ENCODE data around the gene CDH5.

Gene CDH5

DNA sequence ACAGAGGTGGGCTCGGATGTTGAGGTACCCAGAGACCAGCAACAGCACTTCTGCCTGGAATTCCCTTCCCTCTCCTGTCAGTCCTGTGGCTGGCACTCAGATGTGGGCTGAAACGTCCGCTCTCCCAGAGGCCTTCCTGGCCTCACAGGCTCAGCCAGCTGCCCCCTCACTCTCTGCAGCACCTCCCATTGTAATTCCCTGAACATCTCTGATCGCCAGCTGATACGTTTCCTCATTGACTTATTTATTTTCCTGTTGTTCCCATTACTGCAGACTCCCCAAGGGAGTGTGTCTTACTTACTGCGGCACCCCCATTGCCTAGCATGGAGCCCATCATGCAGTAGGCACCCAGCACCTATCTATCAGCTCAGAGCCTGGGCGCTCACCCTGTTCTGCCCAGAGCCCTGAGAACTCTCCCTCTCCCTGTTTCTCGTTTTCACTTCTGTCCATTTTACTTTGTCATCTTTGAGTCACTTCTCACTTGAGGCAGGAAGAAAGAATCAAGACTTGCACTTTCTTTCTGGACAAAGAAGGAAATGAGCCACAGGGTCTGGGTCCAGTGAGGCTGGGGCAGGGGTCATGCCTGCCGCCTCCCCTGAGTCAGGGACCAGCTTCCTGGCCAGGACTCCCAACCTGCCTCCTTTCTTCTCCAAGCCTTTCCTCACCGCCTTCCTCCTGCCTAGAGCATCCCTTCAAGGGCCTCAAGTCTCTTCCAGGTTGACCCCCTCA lies 10.2 kb downstream of the CDH5 start:
- Histone ChIP-seq H3K4me3 (no peak overlapping the region), H3K27ac (no peak overlapping the region), H3K9ac (ENCODE audit: insufficient read length) (no peak overlapping the region), H3K9me3 (ENCODE audit: low read depth, low read length) (no peaks in the 10 kb centered on the region), H3K36me3 (ENCODE audit: insufficient read depth, low read length) (no peaks in the 10 kb centered on the region)
- TF ChIP-seq EZH2 (IDR thresholded peaks at IDR 0.05) (no peak), FOXP2 (optimal IDR thresholded peaks at IDR 0.05; ENCODE audit: control extremely low read depth, extremely low read length, insufficient read depth) (no peak), POLR2AphosphoS5 (IDR thresholded peaks at IDR 0.05; ENCODE audit: borderline replicate concordance, low read depth, low read length) (no peak)
- no peak for DNase-seq (ENCODE audit: low read depth, low spot score)

DNA sequence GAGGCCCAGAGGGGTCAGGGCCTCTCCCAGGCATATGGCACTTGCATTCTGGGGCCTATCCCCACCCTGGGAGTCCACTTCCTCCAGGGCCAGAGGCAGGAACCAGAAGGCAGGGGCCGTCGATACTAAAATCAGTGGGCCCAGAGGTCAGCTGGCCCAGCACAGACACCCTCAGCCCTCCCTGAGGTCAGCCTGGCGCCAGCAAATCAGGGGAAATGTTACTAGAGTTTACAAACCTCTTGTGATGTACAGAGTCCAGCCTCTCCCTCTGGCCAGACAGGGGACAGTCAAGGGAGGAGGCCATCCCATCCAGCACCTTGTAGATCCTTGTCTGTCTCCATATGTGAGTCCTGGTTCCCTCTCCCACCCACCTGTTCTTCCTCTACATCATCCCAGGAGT lies 10.8 kb downstream of the CDH5 start:
- no peak for TF ChIP-seq EZH2 (IDR thresholded peaks at IDR 0.05)
- TF ChIP-seq FOXP2 (optimal IDR thresholded peaks at IDR 0.05; ENCODE audit: control extremely low read depth, extremely low read length, insufficient read depth): no peak
- no peak for TF ChIP-seq POLR2AphosphoS5 (IDR thresholded peaks at IDR 0.05; ENCODE audit: borderline replicate concordance, low read depth, low read length)
- no peaks in the 10 kb centered on the region for H3K9me3 ChIP-seq (ENCODE audit: low read depth, low read length)
- H3K27ac ChIP-seq: no peak overlapping the region
- DNase-seq (ENCODE audit: low read depth, low spot score): no peak
- H3K36me3 ChIP-seq (ENCODE audit: insufficient read depth, low read length): no peaks in the 10 kb centered on the region
- no peak overlapping the region for H3K4me3 ChIP-seq
- H3K9ac ChIP-seq (ENCODE audit: insufficient read length): no peak overlapping the region

DNA sequence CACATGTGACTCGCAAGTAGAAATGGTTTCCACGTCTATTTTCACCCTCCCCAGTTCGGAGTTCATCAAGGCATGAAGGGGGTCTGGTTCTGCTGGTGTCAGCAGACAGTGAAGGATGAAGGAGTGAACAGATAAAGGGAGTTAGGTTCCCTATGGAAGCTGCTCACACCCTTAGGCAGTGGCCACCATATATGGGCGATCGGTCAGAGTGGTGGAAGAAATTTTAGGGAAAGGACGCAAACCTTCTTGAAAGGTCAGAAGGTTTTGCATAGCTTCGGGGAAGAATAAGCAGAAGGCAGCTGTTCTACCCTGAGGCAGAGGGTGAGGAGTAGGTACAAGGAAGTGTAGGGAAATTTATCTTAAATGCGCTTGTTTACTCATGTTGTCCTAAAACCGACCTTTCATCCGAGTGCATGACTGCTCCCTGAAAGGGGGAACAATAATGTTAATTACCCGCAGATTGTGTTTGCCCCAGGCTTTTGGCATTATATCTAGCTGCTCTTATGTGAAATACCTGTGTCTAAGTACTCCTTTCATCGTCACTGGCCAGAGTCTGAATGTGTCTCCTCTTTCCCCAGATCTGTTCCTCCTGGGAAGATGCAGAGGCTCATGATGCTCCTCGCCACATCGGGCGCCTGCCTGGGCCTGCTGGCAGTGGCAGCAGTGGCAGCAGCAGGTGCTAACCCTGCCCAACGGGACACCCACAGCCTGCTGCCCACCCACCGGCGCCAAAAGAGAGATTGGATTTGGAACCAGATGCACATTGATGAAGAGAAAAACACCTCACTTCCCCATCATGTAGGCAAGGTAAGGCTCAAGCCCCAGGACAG lies 12.5 kb downstream of the CDH5 start:
- no peak for DNase-seq (ENCODE audit: low read depth, low spot score)
- TF ChIP-seq FOXP2 (optimal IDR thresholded peaks at IDR 0.05; ENCODE audit: control extremely low read depth, extremely low read length, insufficient read depth) (no peak), EZH2 (IDR thresholded peaks at IDR 0.05) (no peak), POLR2AphosphoS5 (IDR thresholded peaks at IDR 0.05; ENCODE audit: borderline replicate concordance, low read depth, low read length) (no peak)
- Histone ChIP-seq H3K4me3 (no peak overlapping the region), H3K9ac (ENCODE audit: insufficient read length) (no peak overlapping the region), H3K9me3 (ENCODE audit: low read depth, low read length) (no peaks in the 10 kb centered on the region), H3K27ac (no peak overlapping the region), H3K36me3 (ENCODE audit: insufficient read depth, low read length) (no peaks in the 10 kb centered on the region)

DNA sequence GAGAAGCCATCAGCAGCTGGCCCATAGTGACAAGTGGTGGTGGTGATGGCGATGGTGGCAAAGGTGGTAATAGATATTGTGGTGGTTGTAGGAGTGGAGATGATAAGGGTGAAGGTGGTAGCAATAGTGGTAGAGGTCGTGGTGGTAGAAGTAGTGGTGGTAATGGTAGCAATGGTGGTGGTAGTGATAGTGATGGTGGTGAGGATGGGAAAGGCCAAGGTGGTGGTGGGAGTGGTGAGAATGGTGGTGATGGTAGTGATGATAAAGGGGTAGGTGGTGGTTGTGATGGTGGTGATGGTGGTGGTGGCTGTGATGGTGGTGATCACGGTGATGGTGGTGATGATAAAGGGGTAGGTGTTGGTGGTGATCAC lies 13.1 kb downstream of the CDH5 start:
- no peak for DNase-seq (ENCODE audit: low read depth, low spot score)
- no peak overlapping the region for H3K27ac ChIP-seq

DNA sequence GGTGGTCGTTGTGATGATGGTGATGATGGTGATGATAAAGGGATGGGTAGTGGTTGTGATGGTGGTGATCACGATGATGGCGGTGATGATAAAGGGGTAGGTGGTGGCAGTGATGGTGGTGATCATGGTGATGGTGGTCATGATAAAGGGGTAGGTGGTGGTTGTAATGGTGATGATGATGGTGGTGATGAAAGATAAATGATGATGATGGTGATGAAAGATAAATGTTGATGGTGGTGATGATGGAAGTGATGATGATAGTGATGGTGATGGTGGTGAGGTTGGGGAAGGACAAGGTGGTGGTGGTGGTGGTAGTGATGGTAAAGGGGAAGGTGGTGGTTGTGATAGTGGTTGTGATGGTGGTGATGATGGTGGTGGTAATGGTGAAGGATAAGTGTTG lies 13.9 kb downstream of the CDH5 start:
- no peaks in the 10 kb centered on the region for H3K36me3 ChIP-seq (ENCODE audit: insufficient read depth, low read length)
- no peak overlapping the region for H3K27ac ChIP-seq
- no peak overlapping the region for H3K9ac ChIP-seq (ENCODE audit: insufficient read length)
- no peaks in the 10 kb centered on the region for H3K9me3 ChIP-seq (ENCODE audit: low read depth, low read length)
- DNase-seq (ENCODE audit: low read depth, low spot score): no peak
- no peak overlapping the region for H3K4me3 ChIP-seq
- TF ChIP-seq EZH2 (IDR thresholded peaks at IDR 0.05) (no peak), POLR2AphosphoS5 (IDR thresholded peaks at IDR 0.05; ENCODE audit: borderline replicate concordance, low read depth, low read length) (no peak), FOXP2 (optimal IDR thresholded peaks at IDR 0.05; ENCODE audit: control extremely low read depth, extremely low read length, insufficient read depth) (no peak)

More for the DNA sequence above, 13.1 kb downstream of the CDH5 start:
- Histone ChIP-seq H3K9ac (ENCODE audit: insufficient read length) (no peak overlapping the region), H3K4me3 (no peak overlapping the region), H3K9me3 (ENCODE audit: low read depth, low read length) (no peaks in the 10 kb centered on the region), H3K36me3 (ENCODE audit: insufficient read depth, low read length) (no peaks in the 10 kb centered on the region)
- TF ChIP-seq EZH2 (IDR thresholded peaks at IDR 0.05) (no peak), FOXP2 (optimal IDR thresholded peaks at IDR 0.05; ENCODE audit: control extremely low read depth, extremely low read length, insufficient read depth) (no peak), POLR2AphosphoS5 (IDR thresholded peaks at IDR 0.05; ENCODE audit: borderline replicate concordance, low read depth, low read length) (no peak)

DNA sequence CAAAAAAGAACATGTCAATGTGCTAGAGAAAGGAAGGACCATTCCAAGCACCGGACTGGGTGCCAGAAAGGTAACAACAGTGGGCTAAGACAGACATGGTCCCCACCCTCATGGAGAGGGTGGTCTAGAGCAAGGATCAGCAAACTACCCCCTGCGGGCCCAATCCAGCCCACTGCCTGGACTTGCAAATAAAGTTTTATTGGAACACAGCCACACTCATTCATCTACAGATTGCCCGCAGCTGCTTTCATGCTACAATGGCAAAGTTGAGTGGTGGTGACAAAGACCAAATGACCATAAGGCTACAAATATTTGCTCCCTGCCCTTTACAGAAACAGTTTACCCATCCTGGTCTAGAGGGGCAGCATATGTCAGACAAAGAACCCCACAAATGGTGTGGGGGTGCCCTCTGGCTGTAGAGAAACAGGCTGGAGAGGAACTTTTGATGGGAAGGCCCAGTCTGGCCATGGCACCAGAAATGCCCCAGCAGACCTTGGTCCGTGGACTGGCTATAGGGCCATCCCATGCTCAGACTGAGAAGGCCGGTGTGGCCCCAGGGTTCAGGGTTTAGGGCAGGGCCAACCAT lies 15.2 kb downstream of the CDH5 start:
- TF ChIP-seq POLR2AphosphoS5 (IDR thresholded peaks at IDR 0.05; ENCODE audit: borderline replicate concordance, low read depth, low read length) (no peak), FOXP2 (optimal IDR thresholded peaks at IDR 0.05; ENCODE audit: control extremely low read depth, extremely low read length, insufficient read depth) (no peak), EZH2 (IDR thresholded peaks at IDR 0.05) (no peak)
- DNase-seq (ENCODE audit: low read depth, low spot score): no peak
- Histone ChIP-seq H3K36me3 (ENCODE audit: insufficient read depth, low read length) (no peaks in the 10 kb centered on the region), H3K27ac (no peak overlapping the region), H3K4me3 (no peak overlapping the region), H3K9me3 (ENCODE audit: low read depth, low read length) (no peaks in the 10 kb centered on the region), H3K9ac (ENCODE audit: insufficient read length) (no peak overlapping the region)

DNA sequence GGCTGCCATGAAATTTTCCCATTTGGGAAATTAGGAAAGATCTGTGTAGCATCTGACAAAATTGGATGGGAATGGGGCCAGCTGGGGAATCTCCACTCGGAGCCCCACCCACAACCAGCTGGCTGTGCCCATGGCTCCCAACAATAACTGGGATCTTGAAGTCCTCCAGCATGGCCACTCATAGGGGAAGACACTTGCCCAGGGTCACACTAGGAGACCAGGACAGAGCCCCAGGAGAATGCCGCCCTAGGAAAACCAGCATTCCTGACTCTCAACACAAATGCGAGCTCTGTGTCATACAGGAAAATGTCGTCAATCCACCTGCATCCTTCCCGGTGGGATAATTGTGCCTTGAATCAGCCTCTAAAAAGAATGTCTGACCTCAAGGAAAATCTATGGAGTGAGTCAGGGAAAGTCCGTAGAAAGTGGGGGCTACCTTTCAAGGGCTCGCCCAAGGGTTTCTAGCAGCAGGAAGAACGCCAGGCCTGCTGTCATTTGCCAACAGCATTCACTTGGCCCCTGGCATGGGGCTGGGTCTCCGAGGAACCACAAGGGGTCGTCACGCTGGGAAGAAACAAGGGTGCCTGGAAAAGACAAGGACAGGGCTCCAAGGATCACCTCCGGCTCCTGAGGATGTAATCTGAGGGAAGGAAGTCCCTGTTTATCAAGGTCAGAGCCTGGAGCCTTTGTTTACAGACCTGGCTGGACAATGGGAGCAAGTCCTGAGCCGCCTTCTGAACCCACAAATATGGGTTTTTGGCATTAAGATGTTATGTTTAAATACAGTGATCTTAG lies 15.9 kb downstream of the CDH5 start:
- no peak overlapping the region for H3K27ac ChIP-seq
- no peak for DNase-seq (ENCODE audit: low read depth, low spot score)

DNA sequence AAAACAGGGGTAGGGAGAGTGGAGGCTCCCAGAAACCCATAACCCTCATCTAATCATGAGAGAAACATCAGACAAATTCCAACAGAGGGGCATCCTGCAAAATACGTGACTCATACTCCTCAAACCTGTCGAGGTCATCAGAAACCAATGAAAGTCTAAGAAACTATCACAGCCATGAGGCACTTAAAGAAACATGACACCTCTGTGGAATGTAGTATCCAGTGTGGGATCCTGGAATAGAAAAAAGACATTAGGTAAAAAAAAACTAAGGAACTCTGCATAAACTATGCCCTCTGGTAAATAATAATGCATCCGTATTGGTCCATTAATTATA lies 16.4 kb downstream of the CDH5 start:
- no peak overlapping the region for H3K9ac ChIP-seq (ENCODE audit: insufficient read length)
- TF ChIP-seq EZH2 (IDR thresholded peaks at IDR 0.05) (no peak), POLR2AphosphoS5 (IDR thresholded peaks at IDR 0.05; ENCODE audit: borderline replicate concordance, low read depth, low read length) (no peak), FOXP2 (optimal IDR thresholded peaks at IDR 0.05; ENCODE audit: control extremely low read depth, extremely low read length, insufficient read depth) (no peak)
- DNase-seq (ENCODE audit: low read depth, low spot score): no peak
- no peak overlapping the region for H3K27ac ChIP-seq
- H3K4me3 ChIP-seq: no peak overlapping the region
- H3K9me3 ChIP-seq (ENCODE audit: low read depth, low read length): no peaks in the 10 kb centered on the region
- H3K36me3 ChIP-seq (ENCODE audit: insufficient read depth, low read length): no peaks in the 10 kb centered on the region

More for the DNA sequence above, 15.9 kb downstream of the CDH5 start:
- no peaks in the 10 kb centered on the region for H3K36me3 ChIP-seq (ENCODE audit: insufficient read depth, low read length)
- H3K4me3 ChIP-seq: no peak overlapping the region
- H3K9me3 ChIP-seq (ENCODE audit: low read depth, low read length): no peaks in the 10 kb centered on the region
- no peak overlapping the region for H3K9ac ChIP-seq (ENCODE audit: insufficient read length)
- TF ChIP-seq FOXP2 (optimal IDR thresholded peaks at IDR 0.05; ENCODE audit: control extremely low read depth, extremely low read length, insufficient read depth): no peak
- no peak for TF ChIP-seq EZH2 (IDR thresholded peaks at IDR 0.05)
- no peak for TF ChIP-seq POLR2AphosphoS5 (IDR thresholded peaks at IDR 0.05; ENCODE audit: borderline replicate concordance, low read depth, low read length)
